ENCODE measurements around the gene EHHADH.
A peak's percentile ranks its signal among the peaks of the same experiment; 100 is the strongest.

Gene EHHADH

GRCh38 chr3:185225523-185225922 is 28.3 kb downstream of the EHHADH start:
- DNase-seq (ENCODE audit: low read depth) = peak; percentile 60
- no peak overlapping the region for H3K4me3 ChIP-seq (replicated peaks; ENCODE audit: low read depth, low read length)
- no peak for TF ChIP-seq CTCF (IDR thresholded peaks at IDR 0.05; ENCODE audit: low read length, missing control alignments)

GRCh38 chr3:185225080-185225479 is 28.8 kb downstream of the EHHADH start:
- TF ChIP-seq CTCF (IDR thresholded peaks at IDR 0.05; ENCODE audit: low read length, missing control alignments) = no peak
- no peak for DNase-seq (ENCODE audit: low read depth)
- H3K4me3 ChIP-seq (replicated peaks; ENCODE audit: low read depth, low read length) = no peak overlapping the region

GRCh38 chr3:185221203-185221602 is 32.6 kb downstream of the EHHADH start:
- TF ChIP-seq CTCF (IDR thresholded peaks at IDR 0.05; ENCODE audit: low read length, missing control alignments) = no peak
- no peak overlapping the region for H3K4me3 ChIP-seq (replicated peaks; ENCODE audit: low read depth, low read length)
- DNase-seq (ENCODE audit: low read depth) = no peak

GRCh38 chr3:185216607-185216958 is 37.3 kb downstream of the EHHADH start:
- H3K4me3 ChIP-seq (replicated peaks; ENCODE audit: low read depth, low read length) = peak overlapping the region; percentile 21

DNA sequence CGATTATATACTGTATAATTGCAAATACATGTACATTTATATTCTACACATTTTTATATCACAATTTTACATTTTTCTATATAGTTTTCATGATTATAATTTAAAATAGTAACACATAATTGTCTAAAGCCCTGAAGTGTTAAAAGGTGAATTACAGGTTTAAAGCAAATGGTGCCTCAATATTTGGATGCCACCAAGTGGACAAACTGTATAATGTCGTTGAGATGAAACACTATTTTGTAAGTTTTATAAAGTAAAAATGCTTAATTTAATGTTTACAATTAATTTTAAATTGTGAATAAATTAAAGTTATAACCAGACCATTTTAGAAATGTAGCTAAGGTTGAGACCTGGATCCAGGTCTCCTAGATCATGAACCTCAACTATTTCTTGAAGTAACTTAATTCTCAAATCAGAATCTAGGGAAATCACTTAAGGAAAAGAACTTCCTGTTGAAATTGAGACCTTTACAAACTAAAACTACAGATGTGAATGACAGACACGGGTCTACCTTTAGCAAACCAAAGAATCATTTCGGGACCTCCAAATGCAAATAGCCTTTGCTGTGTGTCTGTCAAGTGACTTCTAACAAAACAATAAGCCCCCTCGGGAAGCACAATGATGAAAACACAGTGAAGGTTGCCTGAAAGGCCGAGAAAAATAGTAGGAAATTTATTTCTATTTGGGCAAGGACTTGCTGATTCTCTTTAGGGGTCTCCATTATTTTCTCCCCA is 37.8 kb downstream of the EHHADH start:
- DNase-seq (ENCODE audit: low read depth) = peak; percentile 48
- peak overlapping the region; percentile 21 for H3K4me3 ChIP-seq (replicated peaks; ENCODE audit: low read depth, low read length)

More at GRCh38 chr3:185216607-185216958, 37.3 kb downstream of the EHHADH start:
- TF ChIP-seq CTCF (IDR thresholded peaks at IDR 0.05; ENCODE audit: low read length, missing control alignments) = no peak
- DNase-seq (ENCODE audit: low read depth) = peak; percentile 17

DNA sequence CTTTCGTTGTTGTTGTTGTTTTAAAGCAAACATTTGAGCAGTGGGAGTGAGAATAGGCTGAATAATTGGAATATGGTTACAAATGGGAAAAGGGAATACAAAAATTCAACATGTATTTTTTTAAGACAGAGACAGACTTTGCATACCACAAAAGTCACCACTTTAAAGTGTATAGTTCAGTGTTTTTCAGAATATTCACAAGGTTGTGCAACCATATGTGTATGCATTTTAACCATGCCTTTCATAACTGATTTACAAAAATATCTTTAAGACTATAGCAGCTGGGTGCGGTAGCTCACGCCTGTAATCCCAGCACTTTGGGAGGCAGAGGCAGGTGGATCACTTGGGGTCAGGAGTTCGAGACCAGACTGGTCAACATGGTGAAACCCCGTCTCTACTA is 41.3 kb downstream of the EHHADH start:
- no peak for DNase-seq (ENCODE audit: low read depth)
- TF ChIP-seq CTCF (IDR thresholded peaks at IDR 0.05; ENCODE audit: low read length, missing control alignments) = no peak
- no peak overlapping the region for H3K4me3 ChIP-seq (replicated peaks; ENCODE audit: low read depth, low read length)

More for the DNA sequence above, 37.8 kb downstream of the EHHADH start:
- TF ChIP-seq CTCF (IDR thresholded peaks at IDR 0.05; ENCODE audit: low read length, missing control alignments) = peak; percentile 66

- no peak for DNase-seq (ENCODE audit: low read depth)
- TF ChIP-seq CTCF (IDR thresholded peaks at IDR 0.05; ENCODE audit: low read length, missing control alignments) = no peak
- no peak overlapping the region for H3K4me3 ChIP-seq (replicated peaks; ENCODE audit: low read depth, low read length)
Measured at GRCh38 chr3:185212086-185212485, 41.8 kb downstream of the EHHADH start.
